HK-2 (cell line): ENCODE data around the gene AGAP1.

Source experiments
- DNase-seq: peaks from one replicate; pipeline ENCODE4 v3.0.0-alpha.2; 2018; ENCODE audit not compliant: unreplicated experiment

AGAP1 gene

GRCh38 chr2:235609321-235609720 lies 115.5 kb downstream of the AGAP1 start:
- no peak for DNase-seq

GRCh38 chr2:235609746-235610145 lies 115.9 kb downstream of the AGAP1 start:
- no peak for DNase-seq

- DNase-seq = no peak
Observed at GRCh38 chr2:235610696-235611257, 116.9 kb downstream of the AGAP1 start.

GRCh38 chr2:235611349-235611748 lies 117.5 kb downstream of the AGAP1 start:
- no peak for DNase-seq

GRCh38 chr2:235611756-235612155 lies 117.9 kb downstream of the AGAP1 start:
- DNase-seq = no peak

- no peak for DNase-seq
Observed at GRCh38 chr2:235612181-235612950, 118.5 kb downstream of the AGAP1 start.

- no peak for DNase-seq
Observed at GRCh38 chr2:235613649-235614048, 119.8 kb downstream of the AGAP1 start.

GRCh38 chr2:235614176-235614860 lies 120.5 kb downstream of the AGAP1 start:
- DNase-seq = no peak

GRCh38 chr2:235614900-235615712 lies 121.3 kb downstream of the AGAP1 start:
- no peak for DNase-seq

- DNase-seq = no peak
Observed at GRCh38 chr2:235616885-235617284, 123.0 kb downstream of the AGAP1 start.

- no peak for DNase-seq
Observed at GRCh38 chr2:235618039-235618438, 124.2 kb downstream of the AGAP1 start.

- no peak for DNase-seq
Observed at GRCh38 chr2:235619544-235619943, 125.7 kb downstream of the AGAP1 start.

GRCh38 chr2:235621736-235622135 lies 127.9 kb downstream of the AGAP1 start:
- no peak for DNase-seq

GRCh38 chr2:235623111-235623510 lies 129.3 kb downstream of the AGAP1 start:
- no peak for DNase-seq

GRCh38 chr2:235623752-235624151 lies 129.9 kb downstream of the AGAP1 start:
- no peak for DNase-seq

- no peak for DNase-seq
Observed at GRCh38 chr2:235626658-235627057, 132.8 kb downstream of the AGAP1 start.

- DNase-seq = no peak
Observed at GRCh38 chr2:235627682-235628081, 133.8 kb downstream of the AGAP1 start.

- DNase-seq = no peak
Observed at GRCh38 chr2:235630718-235631296, 137.0 kb downstream of the AGAP1 start.

GRCh38 chr2:235634435-235635158 lies 140.8 kb downstream of the AGAP1 start:
- DNase-seq = no peak

- no peak for DNase-seq
Observed at GRCh38 chr2:235636546-235636945, 142.7 kb downstream of the AGAP1 start.

GRCh38 chr2:235637896-235638295 lies 144.1 kb downstream of the AGAP1 start:
- no peak for DNase-seq
